Stimulated activated CD8-positive, alpha-beta memory T cell treated with anti-CD3 and anti-CD28 coated beads, Interleukin-7, amount 100 ng/mL, for 4 hours (primary cell): ENCODE results near the gene FCRL4.

Experiments used
- DNase-seq, 2 donors: peaks; one replicate each; pipeline ENCODE4 v3.0.0-alpha.2; 2020; ENCODE audit warnings: low read depth in 2 of 2

FCRL4 gene

GRCh38 chr1:157597959-157598667 lies at the start of gene FCRL4:
FCRL4 (minus strand) TSS chr1:157598085; CDS start chr1:157597944, 141 bp downstream.
- DNase-seq = no peak

DNA sequence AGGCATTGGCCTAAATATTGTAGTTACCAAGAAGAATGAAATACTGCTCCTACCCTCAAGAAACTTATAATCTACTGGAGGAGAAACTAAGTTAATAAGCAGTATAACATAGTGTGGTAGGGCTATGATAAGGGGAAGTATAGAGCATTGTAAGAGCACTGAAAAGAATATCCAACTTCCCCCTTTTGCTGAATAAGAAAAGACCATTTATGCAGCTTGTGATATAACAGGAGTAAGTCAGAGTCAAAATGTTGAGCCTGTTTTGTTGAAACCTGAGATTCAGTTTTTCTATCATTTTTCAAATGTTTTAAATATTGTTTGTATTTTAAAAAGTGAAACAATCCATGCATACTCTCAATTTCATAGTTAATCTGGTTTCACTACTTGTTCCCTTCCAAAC lies 48.3 kb upstream of the FCRL4 start:
- DNase-seq = no peak

DNA sequence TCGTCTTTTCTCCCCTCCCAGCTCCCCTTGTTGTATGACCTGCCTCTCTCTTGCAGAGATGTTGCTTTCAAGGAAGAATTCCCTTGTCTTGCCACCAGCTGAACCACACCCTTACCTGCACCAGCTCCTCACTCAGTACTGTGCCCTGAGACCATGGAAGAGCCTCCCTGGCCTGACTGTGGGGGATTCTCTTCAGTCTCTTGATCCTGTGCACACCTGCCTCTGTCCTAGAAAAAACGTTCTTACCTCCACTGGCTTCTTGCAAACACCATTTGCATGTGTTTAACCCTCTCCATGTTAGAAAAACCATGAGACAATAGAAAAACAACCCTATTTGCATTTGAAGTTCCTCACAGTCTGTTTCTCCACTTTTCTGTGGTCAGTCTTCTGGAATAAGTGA lies 43.3 kb upstream of the FCRL4 start:
- DNase-seq = no peak

DNA sequence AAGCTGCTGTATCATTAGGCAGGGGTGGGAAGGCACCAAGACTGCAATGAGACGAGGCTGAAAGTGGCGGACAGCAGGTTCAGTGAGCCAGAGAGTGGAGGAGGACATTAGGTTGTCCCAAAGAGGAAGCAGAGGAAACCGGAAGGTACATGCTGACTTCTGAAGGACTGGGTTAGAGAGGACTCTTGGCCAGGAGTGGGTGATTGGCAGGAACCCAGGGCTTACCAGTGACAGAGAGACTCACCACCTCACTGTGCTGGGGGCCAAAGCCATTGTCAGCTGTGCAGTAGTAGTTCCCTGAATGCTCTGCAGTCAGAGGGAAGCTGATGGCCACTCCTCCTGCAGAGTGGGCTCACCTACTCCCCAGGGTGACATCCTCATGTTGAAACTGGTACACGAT lies 41.9 kb upstream of the FCRL4 start:
- no peak for DNase-seq

DNA sequence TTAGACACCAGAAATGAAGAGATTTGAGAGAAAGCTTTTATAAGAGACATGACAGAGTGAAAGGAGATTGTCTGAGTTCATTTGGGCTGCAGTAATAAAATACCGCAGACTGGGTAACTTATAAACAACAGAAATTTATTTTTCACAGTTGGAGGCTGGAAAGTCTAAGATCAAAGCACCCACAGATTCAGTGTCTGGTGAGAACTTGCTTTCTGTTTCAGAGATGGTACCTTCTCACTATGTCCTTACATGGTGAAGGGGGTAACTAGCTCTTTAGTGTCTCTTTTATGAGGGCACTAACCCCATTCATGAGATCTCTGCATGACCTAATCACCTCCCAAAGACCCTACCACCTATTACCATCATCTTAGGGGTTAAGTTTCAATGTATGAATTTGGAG lies 30.9 kb upstream of the FCRL4 start:
- no peak for DNase-seq

DNA sequence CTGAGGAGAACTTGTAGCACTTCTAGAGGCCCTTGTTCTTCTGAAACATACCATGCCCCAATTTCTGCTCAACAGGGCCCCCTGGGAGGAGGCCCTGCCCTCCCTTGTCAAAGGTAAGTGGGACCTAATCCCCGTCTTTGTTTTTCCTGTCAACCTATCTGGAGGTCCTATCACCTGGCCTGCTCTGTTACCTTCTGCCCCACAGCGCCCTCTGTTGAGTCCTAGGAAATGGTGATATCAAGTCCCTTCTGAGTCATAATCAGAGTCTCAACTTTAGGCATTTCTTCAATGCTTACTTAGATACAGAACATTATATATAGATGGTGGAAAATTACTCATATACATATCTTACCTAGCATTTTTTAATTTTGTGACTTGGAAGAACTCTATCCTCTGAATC lies 28.2 kb upstream of the FCRL4 start:
- no peak for DNase-seq

- DNase-seq = no peak
Observed at GRCh38 chr1:157624471-157624870, 26.6 kb upstream of the FCRL4 start.

DNA sequence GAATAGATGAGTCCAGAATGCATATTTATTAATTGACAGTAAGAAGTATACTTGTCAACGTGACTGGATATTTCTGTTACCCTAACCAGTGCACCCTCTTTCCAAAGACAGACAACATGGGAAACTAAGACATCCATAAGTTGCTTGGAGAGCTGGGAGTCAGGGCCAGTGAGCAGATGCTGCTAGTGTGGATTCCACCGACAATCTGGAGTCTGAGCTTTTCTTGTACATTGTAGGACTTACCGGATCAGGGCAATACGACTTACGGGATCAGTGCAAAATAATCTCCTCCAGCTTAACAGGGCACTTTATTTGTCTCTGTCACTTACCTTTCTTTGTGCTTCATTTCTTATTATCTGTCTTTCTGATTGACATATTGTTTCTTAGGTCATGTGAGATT lies 24.6 kb upstream of the FCRL4 start:
- no peak for DNase-seq

DNA sequence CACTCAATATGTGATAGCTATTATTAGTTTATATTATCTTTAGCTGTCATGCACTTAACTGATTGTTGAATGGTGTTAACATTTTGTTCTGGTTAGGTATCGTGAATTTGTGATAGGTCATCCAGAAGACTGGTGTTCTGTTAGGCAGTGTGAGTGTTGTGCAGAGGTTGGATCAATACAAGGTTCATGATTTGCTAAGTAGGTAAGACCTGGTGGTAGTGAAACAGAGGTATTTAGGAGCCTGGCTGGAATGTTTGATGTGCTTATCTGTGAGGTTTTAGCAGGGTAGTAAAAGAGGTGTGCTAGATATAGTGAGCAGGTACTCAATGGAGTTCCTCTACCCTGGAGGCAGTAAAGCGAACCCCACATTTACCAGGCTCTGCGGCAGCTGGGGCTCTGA lies 20.3 kb upstream of the FCRL4 start:
- no peak for DNase-seq

DNA sequence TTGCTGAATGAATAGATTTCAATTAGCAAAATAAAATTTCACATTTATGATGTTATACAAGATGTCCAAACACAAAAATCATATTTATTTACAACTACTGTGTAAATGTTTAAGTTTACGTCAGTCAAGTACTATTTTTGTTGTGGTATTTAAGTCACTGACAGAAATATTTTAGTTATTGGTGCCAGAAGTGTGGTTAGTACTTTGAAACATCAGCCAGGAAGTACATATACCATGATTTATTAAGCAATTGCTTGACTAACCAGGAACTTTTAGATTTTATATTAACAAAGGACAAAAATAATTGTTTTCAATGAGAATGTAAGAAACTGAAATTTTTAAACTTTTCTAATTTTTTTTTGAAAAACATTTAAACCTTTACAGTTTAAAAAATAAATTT lies 2.4 kb upstream of the FCRL4 start:
- no peak for DNase-seq

DNA sequence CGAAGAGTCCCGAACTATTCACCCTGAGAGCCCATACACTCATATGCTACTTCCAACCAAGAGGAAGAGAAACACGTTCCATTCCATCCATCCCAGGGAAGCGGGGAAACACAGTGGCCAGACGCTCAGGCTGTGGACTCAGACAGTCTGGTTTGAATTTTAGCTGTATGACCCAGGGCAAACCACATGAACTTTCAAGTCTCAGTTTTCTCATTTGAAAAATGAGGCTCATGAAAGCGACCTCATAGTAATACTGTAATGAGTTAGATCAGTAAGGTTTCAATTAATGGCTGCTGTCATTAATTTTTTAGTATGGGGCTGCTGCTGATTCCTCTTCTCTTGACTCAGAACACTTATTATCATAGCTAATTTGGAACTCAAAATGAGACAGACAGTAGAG lies 1.5 kb downstream of the FCRL4 start:
- DNase-seq = no peak

DNA sequence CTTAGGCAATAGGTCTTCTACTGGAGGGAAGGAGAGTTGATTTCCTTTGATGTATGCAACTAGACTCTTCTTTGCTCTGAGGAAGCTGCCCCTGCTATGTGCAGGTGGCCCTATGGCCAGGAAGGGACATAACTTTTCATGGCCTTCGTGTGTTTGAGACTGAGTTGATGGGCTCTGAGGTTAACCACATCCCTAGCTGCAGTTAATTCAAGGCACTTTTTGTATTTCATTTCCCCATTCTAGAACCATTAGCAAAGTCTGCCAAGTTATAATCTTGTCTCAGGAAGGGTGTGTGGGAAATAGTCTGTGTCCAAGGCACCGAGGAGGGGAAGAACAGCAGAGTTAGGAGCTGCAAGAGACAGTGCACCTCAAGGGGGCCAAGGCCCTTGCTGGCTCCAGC lies 2.5 kb downstream of the FCRL4 start:
- DNase-seq = no peak

- no peak for DNase-seq
Observed at GRCh38 chr1:157585984-157586383, 11.9 kb downstream of the FCRL4 start.

- no peak for DNase-seq
Observed at GRCh38 chr1:157584503-157584902, 13.4 kb downstream of the FCRL4 start.

DNA sequence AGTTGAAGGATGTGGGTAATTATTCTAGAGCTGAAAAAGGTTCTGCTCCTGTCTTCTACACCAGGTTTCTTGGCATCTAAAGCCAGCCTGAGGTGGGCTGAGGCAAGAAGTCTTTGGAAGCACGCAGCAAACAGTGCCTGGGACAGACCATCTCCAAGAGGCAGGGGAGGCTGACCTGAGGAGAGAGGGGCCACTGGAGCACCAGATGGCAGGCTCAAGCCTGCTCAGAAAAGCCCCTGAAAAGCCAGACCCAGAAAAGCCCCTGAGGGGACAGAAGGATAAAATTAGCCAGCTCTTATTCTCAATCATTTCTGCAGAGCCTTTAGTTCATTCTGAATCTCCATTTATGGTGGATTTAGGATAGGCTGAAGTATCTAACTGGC lies 17.1 kb downstream of the FCRL4 start:
- no peak for DNase-seq

GRCh38 chr1:157580179-157580827 lies 17.6 kb downstream of the FCRL4 start:
- DNase-seq = no peak

- no peak for DNase-seq
Observed at GRCh38 chr1:157577420-157577819, 20.5 kb downstream of the FCRL4 start.

DNA sequence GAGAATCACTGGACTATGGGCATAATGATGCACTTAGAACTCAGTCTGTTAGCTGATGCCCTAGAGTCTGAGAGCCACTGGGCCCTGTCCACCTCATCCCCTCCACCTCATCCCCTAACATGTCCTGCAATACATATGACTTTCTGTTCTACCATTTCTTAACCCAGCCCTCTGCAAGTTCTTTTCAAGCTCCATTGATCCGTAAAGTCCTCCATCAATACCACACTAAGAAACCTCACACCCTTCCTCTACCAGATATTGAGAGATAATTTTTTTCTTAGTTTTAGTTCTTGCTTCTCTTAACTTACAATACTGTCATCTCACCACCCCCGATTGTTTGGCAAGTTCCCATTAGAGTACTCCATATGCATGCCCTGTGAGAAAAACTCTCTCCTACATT lies 22.1 kb downstream of the FCRL4 start:
- no peak for DNase-seq

- DNase-seq = no peak
Observed at GRCh38 chr1:157574836-157575235, 23.0 kb downstream of the FCRL4 start.

DNA sequence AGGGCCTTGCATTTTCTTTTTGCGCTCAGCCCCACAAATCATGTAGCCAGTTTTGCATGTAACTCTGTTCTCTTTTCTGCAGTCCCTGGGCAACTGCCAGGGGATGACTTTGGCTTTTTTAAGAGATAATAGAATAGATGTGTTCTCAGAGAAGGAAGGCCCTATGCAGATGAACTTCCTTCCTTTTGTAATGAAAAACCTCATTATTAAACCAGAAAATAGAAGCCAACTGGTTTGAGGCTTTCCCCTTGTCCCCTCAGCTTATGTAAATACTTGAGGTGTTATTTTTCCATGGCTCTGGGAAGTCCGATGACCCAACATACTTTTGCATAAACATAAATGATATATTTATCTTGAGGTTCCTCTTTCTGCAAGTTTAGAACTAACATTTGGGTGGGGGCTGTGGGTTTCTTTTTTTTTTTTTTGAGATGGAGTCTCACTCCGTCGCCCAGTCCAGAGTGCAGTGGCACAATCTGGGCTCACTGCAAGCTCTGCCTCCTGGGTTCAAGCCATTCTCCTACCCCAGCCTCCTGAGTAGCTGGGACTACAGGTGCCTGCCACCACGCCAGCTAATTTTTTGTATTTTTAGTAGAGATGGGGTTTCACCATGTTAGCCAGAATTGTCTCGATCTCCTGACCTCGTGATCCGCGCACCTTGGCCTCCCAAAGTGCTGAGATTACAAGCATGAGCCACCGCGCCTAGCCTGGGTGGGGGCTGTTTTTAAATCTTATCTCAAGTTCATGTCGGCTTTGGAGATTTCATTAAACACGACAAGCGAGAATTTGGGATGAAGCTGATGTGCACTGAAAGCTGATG lies 31.2 kb downstream of the FCRL4 start:
- DNase-seq = no peak

DNA sequence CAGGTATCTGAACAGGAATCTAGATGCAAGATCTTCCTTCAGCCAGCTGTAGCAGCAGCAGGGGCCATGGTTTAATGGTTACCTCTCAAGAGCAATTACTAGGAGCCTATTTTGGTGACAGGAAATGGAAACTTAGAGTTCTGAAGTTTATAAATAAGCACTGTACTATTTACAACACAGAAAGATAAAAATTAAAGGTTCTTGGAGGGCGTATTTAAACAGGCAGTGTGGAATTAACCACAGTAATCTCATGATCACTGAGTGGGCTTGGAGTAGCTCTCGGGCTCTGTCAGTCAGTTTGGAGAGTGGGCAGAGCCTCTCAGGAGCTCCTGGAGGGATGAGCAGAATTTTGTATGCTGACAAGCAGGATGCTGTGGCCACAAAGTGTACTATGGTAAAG lies 35.4 kb downstream of the FCRL4 start:
- no peak for DNase-seq

- DNase-seq = no peak
Observed at GRCh38 chr1:157558119-157558518, 39.8 kb downstream of the FCRL4 start.
